HCT116 (cell line): ENCODE results near the gene PUSL1. TPM values are rescaled to one million over a fixed set of nuclear protein-coding genes. Genes with fewer than 3 reads are reported as not detected.

Experiments
- ATAC-seq: fragments of 200-7000 bp; cut with Tn5 transposase; 2 replicates; pipeline ENCODE4 v1.9.1; 2020; ENCODE audit warnings: mild to moderate bottlenecking, moderate library complexity
- BruUV-seq: library from RNA; stranded (reverse); fragments of 400-500 nt; replicated peaks from 2 replicates; lab custom pipeline; 2021; lab: Mats Ljungman, UMichigan
- CTCF ChIA-PET: fragments of 300-600 bp; sonication (Branson Sonifier 250); formaldehyde crosslinking; loops from one replicate; lab custom pipeline; 2021; ENCODE audit warnings: antibody characterized with exemption; lab: Charles Lee
- POLR2A ChIA-PET: fragments of 300-600, 350-600 bp; sonication (Branson Sonifier 250); formaldehyde crosslinking; loops from one replicate; lab custom pipeline; 2021; ENCODE audit warnings: antibody characterized with exemption; lab: Charles Lee
- RAD21 ChIA-PET, 2 experiments: fragments of 300-600 bp; sonication (Branson Sonifier 250); formaldehyde crosslinking; loops; one replicate each; lab custom pipeline; 2023; ENCODE audit warnings: low total read pairs in 2 of 2; ENCODE audit not compliant: uncharacterized antibody in 2 of 2, unreplicated experiment in 2 of 2, low non-redundant PET in 1 of 2; lab: Charles Lee
- DNase-seq: peaks from one replicate; pipeline ENCODE4 v3.0.0-alpha.2; 2010; ENCODE audit warnings: low read depth, low spot score
- H2AFZ ChIP-seq: fragments of 200-600 bp; shearing (Covaris generic), sonication (generic); 2 replicates; pipeline ENCODE4 v1.6.1; 2017; ENCODE audit warnings: low read depth, mixed run types, mixed read lengths, antibody characterized with exemption, low read length; ENCODE audit not compliant: poor library complexity, severe bottlenecking
- H3K27ac ChIP-seq: 2 replicates; pipeline ENCODE4 v1.5.1; 2012; ENCODE audit warnings: low read depth, low read length
- H3K27me3 ChIP-seq: fragments of 200-600 bp; sonication (generic); 2 replicates; pipeline ENCODE4 v1.6.1; 2016; ENCODE audit warnings: mixed run types, low read length, mixed read lengths; ENCODE audit not compliant: insufficient read depth
- H3K36me3 ChIP-seq, 2 experiments: fragments of 200-500 bp in 1 of 2; fragments of 200-600 bp in 1 of 2; sonication (Bioruptor generic) in 1 of 2; sonication (generic) in 1 of 2; 2 replicates each; pipeline versions ENCODE4 v1.5.1 to v1.6.1; 2014 to 2016; ENCODE audit warnings: low read length in 2 of 2, inconsistent platforms in 1 of 2, mixed read lengths in 1 of 2, mixed run types in 1 of 2; ENCODE audit not compliant: insufficient read depth in 2 of 2, control insufficient read depth in 1 of 2
- H3K4me1 ChIP-seq, 2 experiments: fragments of 200-600 bp in 1 of 2; sonication (generic) in 1 of 2; 2 replicates each; pipeline versions ENCODE4 v1.5.1 to v1.6.1; 2012 to 2017; ENCODE audit warnings: low read length in 2 of 2, inconsistent platforms in 1 of 2, mild to moderate bottlenecking in 1 of 2, mixed read lengths in 1 of 2, mixed run types in 1 of 2, moderate library complexity in 1 of 2; ENCODE audit not compliant: insufficient read depth in 2 of 2, control insufficient read depth in 1 of 2
- H3K4me2 ChIP-seq: fragments of 200-600 bp; sonication (generic); 2 replicates; pipeline ENCODE4 v1.6.1; 2017; ENCODE audit warnings: mixed run types, low read length, mixed read lengths
- H3K4me3 ChIP-seq, 2 experiments: fragments of 200-600 bp in 1 of 2; sonication (generic) in 1 of 2; replicated peaks in 1 of 2; 2 replicates each; pipeline ENCODE4 v1.5.1; 2011 to 2016; ENCODE audit warnings: low read length in 2 of 2, control low read depth in 1 of 2, low read depth in 1 of 2, mild to moderate bottlenecking in 1 of 2, mixed read lengths in 1 of 2, mixed run types in 1 of 2
- H3K79me2 ChIP-seq: fragments of 200-600 bp; sonication (generic); 2 replicates; pipeline ENCODE4 v1.6.1; 2017; ENCODE audit warnings: mild to moderate bottlenecking, mixed run types, low read length, moderate library complexity, mixed read lengths; ENCODE audit not compliant: insufficient read depth
- H3K9ac ChIP-seq: fragments of 200-600 bp; sonication (generic); 2 replicates; pipeline ENCODE4 v1.6.1; 2016; ENCODE audit warnings: low read length, mixed read lengths
- H3K9me2 ChIP-seq: fragments of 200-600 bp; sonication (generic), shearing (Covaris generic); 2 replicates; pipeline ENCODE4 v1.6.1; 2017; ENCODE audit warnings: mixed run types, mild to moderate bottlenecking, moderate library complexity; ENCODE audit not compliant: insufficient read depth
- H3K9me3 ChIP-seq, 2 experiments: fragments of 200-500 bp in 1 of 2; fragments of 200-600 bp in 1 of 2; sonication (Bioruptor generic) in 1 of 2; sonication (generic) in 1 of 2; 2 replicates each; pipeline ENCODE4 v1.6.1; 2014 to 2017; ENCODE audit warnings: low read length in 2 of 2, mixed read lengths in 2 of 2, inconsistent platforms in 1 of 2, low read depth in 1 of 2, mild to moderate bottlenecking in 1 of 2, mixed run types in 1 of 2, moderate library complexity in 1 of 2; ENCODE audit not compliant: control insufficient read depth in 1 of 2, insufficient read depth in 1 of 2
- H4K20me1 ChIP-seq: fragments of 200-600 bp; sonication (generic), shearing (Covaris generic); 2 replicates; pipeline ENCODE4 v1.6.1; 2017; ENCODE audit warnings: mixed run types, mild to moderate bottlenecking, moderate library complexity; ENCODE audit not compliant: insufficient read depth
- ATF3 ChIP-seq: IDR thresholded peaks from 2 replicates; pipeline ENCODE4 v1.6.1; 2012
- CEBPB ChIP-seq: IDR thresholded peaks from 2 replicates; pipeline ENCODE4 v1.6.1; 2012; ENCODE audit warnings: low read depth
- EGR1 ChIP-seq: IDR thresholded peaks from 2 replicates; pipeline ENCODE4 v1.6.1; 2012; ENCODE audit warnings: low read depth
- ELF1 ChIP-seq: IDR thresholded peaks from 2 replicates; pipeline ENCODE4 v1.6.1; 2012; ENCODE audit warnings: low read depth, borderline replicate concordance
- EZH2 ChIP-seq: fragments of 200-600 bp; sonication (generic); IDR thresholded peaks from 2 replicates; pipeline ENCODE4 v1.6.1; 2017; ENCODE audit warnings: antibody characterized with exemption, mixed run types
- EZH2phosphoT487 ChIP-seq: fragments of 200-600 bp; IDR thresholded peaks from 2 replicates; pipeline ENCODE4 v1.6.1; 2018; ENCODE audit warnings: antibody characterized with exemption, borderline replicate concordance
- FOSL1 ChIP-seq: IDR thresholded peaks from 2 replicates; pipeline ENCODE4 v1.6.1; 2012; ENCODE audit warnings: low read depth
- JUND ChIP-seq: IDR thresholded peaks from 2 replicates; pipeline ENCODE4 v1.6.1; 2012
- MAX ChIP-seq: IDR thresholded peaks from 2 replicates; pipeline ENCODE4 v1.6.1; 2012
- POLR2A ChIP-seq: IDR thresholded peaks from 2 replicates; pipeline ENCODE4 v1.7.0; 2011; ENCODE audit warnings: borderline replicate concordance; ENCODE audit not compliant: insufficient read depth, insufficient read length; ENCODE audit errors: extremely low read depth
- POLR2AphosphoS5 ChIP-seq: IDR thresholded peaks from 2 replicates; pipeline ENCODE4 v1.6.1; 2011; ENCODE audit warnings: mild to moderate bottlenecking, low read depth, low read length, moderate library complexity
- RAD21 ChIP-seq: IDR thresholded peaks from 2 replicates; pipeline ENCODE4 v1.6.1; 2012; ENCODE audit warnings: low read depth, mild to moderate bottlenecking
- REST ChIP-seq: IDR thresholded peaks from 2 replicates; pipeline ENCODE4 v1.6.1; 2012; ENCODE audit warnings: low read depth
- SIN3A ChIP-seq: IDR thresholded peaks from 2 replicates; pipeline ENCODE4 v1.6.1; 2012; ENCODE audit warnings: low read depth
- TCF7L2 ChIP-seq: IDR thresholded peaks from 2 replicates; pipeline ENCODE4 v1.7.0; 2011; ENCODE audit warnings: borderline replicate concordance, inconsistent platforms; ENCODE audit not compliant: insufficient read depth, insufficient read length; ENCODE audit errors: extremely low read depth
- YY1 ChIP-seq: IDR thresholded peaks from 2 replicates; pipeline ENCODE4 v1.6.1; 2011; ENCODE audit warnings: low read length, low read depth, moderate library complexity, mild to moderate bottlenecking; ENCODE audit not compliant: insufficient replicate concordance; ENCODE audit errors: extremely low read depth
- ZFX ChIP-seq: fragments of 450-650 bp; IDR thresholded peaks from 2 replicates; pipeline ENCODE4 v1.6.1; 2017
- intact Hi-C: fragments of 100-400 bp; cut with micrococcal nuclease; formaldehyde crosslinking; loops from 2 replicates; pipeline ENCODE4 v1.10.0; 2022
- total RNA-seq: library from RNA; stranded (reverse); gene quantifications from one replicate; pipeline ENCODE4 v1.2.1, GENCODE V29; 2021; ENCODE audit not compliant: unreplicated experiment

PUSL1 gene
- total RNA-seq, 1 experiment from 2014 or later, result 47.2 TPM

- Histone ChIP-seq H3K79me2 (no peaks in the 10 kb centered on the region), H3K27ac (no peak overlapping the region), H2AFZ (no peak overlapping the region), H3K4me3 (no peak overlapping the region), H3K36me3 (no peaks in the 10 kb centered on the region), H3K9ac (no peak overlapping the region), H3K9me3 (no peaks in the 10 kb centered on the region), H3K27me3 (no peaks in the 10 kb centered on the region), H3K4me1 (peaks cover 13 to 53% of the 10 kb centered on the region in 2 experiments), H3K9me2 (no peaks in the 10 kb centered on the region), H4K20me1 (no peaks in the 10 kb centered on the region), H3K4me2 (peak overlapping the region; percentile 40; the same call in 1 of the 2 replicates)
- TF ChIP-seq ELF1 (no peak), EGR1 (no peak), CEBPB (no peak), REST (no peak), FOSL1 (no peak), JUND (no peak), EZH2phosphoT487 (no peak), YY1 (no peak), SIN3A (no peak), POLR2A (no peak), TCF7L2 (no peak), RAD21 (no peak), MAX (no peak), EZH2 (no peak), POLR2AphosphoS5 (no peak), ATF3 (no peak), ZFX (no peak)
- ChIA-PET POLR2A (no interaction called here), CTCF (no interaction called here), RAD21 (no interaction called here)
- ATAC-seq, result no peak
- no TSS peak for BruUV-seq
- intact Hi-C loops, result no loop called here
- no peak for DNase-seq
These were observed 46.2 kb downstream of the PUSL1 start for GRCh38 chr1:1354271-1355247.
